Muscle layer of duodenum (tissue), 2 donors: ENCODE data around the gene NOS1AP.

Experiments
- H3K27ac ChIP-seq: one replicate; pipeline ENCODE4 v1.7.0; 2013; ENCODE audit warnings: mild to moderate bottlenecking, low read length
- H3K27me3 ChIP-seq: one replicate; pipeline ENCODE4 v1.7.0; 2013; ENCODE audit warnings: low read depth, mild to moderate bottlenecking, control low read depth, low read length
- H3K36me3 ChIP-seq, 2 donors: one replicate each; pipeline ENCODE4 v1.7.0; 2013; ENCODE audit warnings: low read length in 2 of 2, control low read depth in 1 of 2, mild to moderate bottlenecking in 1 of 2; ENCODE audit not compliant: insufficient read depth in 2 of 2, control insufficient read depth in 1 of 2
- H3K4me1 ChIP-seq, 2 donors: one replicate each; pipeline ENCODE4 v1.7.0; 2013; ENCODE audit warnings: low read length in 2 of 2, mild to moderate bottlenecking in 2 of 2, control low read depth in 1 of 2, moderate library complexity in 1 of 2; ENCODE audit not compliant: insufficient read depth in 2 of 2, control insufficient read depth in 1 of 2
- H3K4me3 ChIP-seq, 2 donors: one replicate each; pipeline ENCODE4 v1.7.0; 2013; ENCODE audit warnings: low read length in 2 of 2, low read depth in 1 of 2, mild to moderate bottlenecking in 1 of 2
- H3K9me3 ChIP-seq, 2 donors: one replicate each; pipeline ENCODE4 v1.7.0; 2013; ENCODE audit warnings: low read length in 2 of 2, control low read depth in 1 of 2, mild to moderate bottlenecking in 1 of 2; ENCODE audit not compliant: control insufficient read depth in 1 of 2
- donor health status: healthy.

Gene NOS1AP

GRCh38 chr1:162117039-162117774, 47.7 kb downstream of the NOS1AP start:
- H3K27me3 ChIP-seq, result no peaks in the 10 kb centered on the region
- H3K36me3 ChIP-seq, result no peaks in the 10 kb centered on the region
- H3K4me1 ChIP-seq, result no peaks in the 10 kb centered on the region
- no peak overlapping the region for H3K27ac ChIP-seq
- H3K9me3 ChIP-seq, result no peaks in the 10 kb centered on the region
- H3K4me3 ChIP-seq, result no peak overlapping the region

GRCh38 chr1:162118063-162118462, 48.6 kb downstream of the NOS1AP start:
- H3K4me1 ChIP-seq, result no peaks in the 10 kb centered on the region
- no peak overlapping the region for H3K27ac ChIP-seq
- H3K9me3 ChIP-seq, result no peaks in the 10 kb centered on the region
- no peaks in the 10 kb centered on the region for H3K27me3 ChIP-seq
- no peak overlapping the region for H3K4me3 ChIP-seq
- no peaks in the 10 kb centered on the region for H3K36me3 ChIP-seq

GRCh38 chr1:162128693-162129356, 59.3 kb downstream of the NOS1AP start:
- Histone ChIP-seq H3K27me3 (no peaks in the 10 kb centered on the region), H3K9me3 (no peaks in the 10 kb centered on the region), H3K4me1 (peaks cover 0 to 11% of the 10 kb centered on the region in 2 donors), H3K27ac (no peak overlapping the region), H3K4me3 (no peak overlapping the region), H3K36me3 (no peaks in the 10 kb centered on the region)

GRCh38 chr1:162130308-162130707, 60.8 kb downstream of the NOS1AP start:
- Histone ChIP-seq H3K36me3 (no peaks in the 10 kb centered on the region), H3K27ac (no peak overlapping the region), H3K27me3 (no peaks in the 10 kb centered on the region), H3K4me1 (peaks cover 0 to 11% of the 10 kb centered on the region in 2 donors), H3K4me3 (no peak overlapping the region), H3K9me3 (no peaks in the 10 kb centered on the region)

- no peaks in the 10 kb centered on the region for H3K36me3 ChIP-seq
- peaks cover 2 to 11% of the 10 kb centered on the region in 2 donors for H3K4me1 ChIP-seq
- no peaks in the 10 kb centered on the region for H3K27me3 ChIP-seq
- H3K27ac ChIP-seq, result no peak overlapping the region
- H3K4me3 ChIP-seq, result no peak overlapping the region
- H3K9me3 ChIP-seq, result no peaks in the 10 kb centered on the region
These were observed 62.2 kb downstream of the NOS1AP start for GRCh38 chr1:162131400-162132321.

- Histone ChIP-seq H3K4me3 (no peak overlapping the region), H3K9me3 (no peaks in the 10 kb centered on the region), H3K4me1 (peaks cover 3 to 18% of the 10 kb centered on the region in 2 donors), H3K36me3 (no peaks in the 10 kb centered on the region), H3K27me3 (no peaks in the 10 kb centered on the region), H3K27ac (no peak overlapping the region)
These were observed 64.1 kb downstream of the NOS1AP start for GRCh38 chr1:162133566-162133965.

- Histone ChIP-seq H3K9me3 (no peaks in the 10 kb centered on the region), H3K36me3 (no peaks in the 10 kb centered on the region), H3K27ac (no peak overlapping the region), H3K27me3 (no peaks in the 10 kb centered on the region), H3K4me1 (peaks cover 3 to 18% of the 10 kb centered on the region in 2 donors), H3K4me3 (no peak overlapping the region)
These were observed 65.2 kb downstream of the NOS1AP start for GRCh38 chr1:162134646-162135045.

- H3K9me3 ChIP-seq, result no peaks in the 10 kb centered on the region
- peaks cover 3 to 18% of the 10 kb centered on the region in 2 donors for H3K4me1 ChIP-seq
- no peaks in the 10 kb centered on the region for H3K27me3 ChIP-seq
- H3K27ac ChIP-seq, result no peak overlapping the region
- H3K4me3 ChIP-seq, result no peak overlapping the region
- H3K36me3 ChIP-seq, result no peaks in the 10 kb centered on the region
These were observed 65.8 kb downstream of the NOS1AP start for GRCh38 chr1:162135271-162135775.

GRCh38 chr1:162136760-162137159, 67.3 kb downstream of the NOS1AP start:
- Histone ChIP-seq H3K4me1 (peaks cover 3 to 7% of the 10 kb centered on the region in 2 donors), H3K36me3 (no peaks in the 10 kb centered on the region), H3K27ac (no peak overlapping the region), H3K9me3 (no peaks in the 10 kb centered on the region), H3K4me3 (no peak overlapping the region), H3K27me3 (no peaks in the 10 kb centered on the region)

- H3K4me1 ChIP-seq, result peaks cover 3 to 7% of the 10 kb centered on the region in 2 donors
- no peaks in the 10 kb centered on the region for H3K27me3 ChIP-seq
- H3K36me3 ChIP-seq, result no peaks in the 10 kb centered on the region
- no peak overlapping the region for H3K4me3 ChIP-seq
- no peak overlapping the region for H3K27ac ChIP-seq
- H3K9me3 ChIP-seq, result no peaks in the 10 kb centered on the region
These were observed 67.9 kb downstream of the NOS1AP start for GRCh38 chr1:162137179-162137960.
